ENCODE data around the gene YTHDF1. TPM values are rescaled to one million over a fixed set of nuclear protein-coding genes. Genes with fewer than 3 reads are reported as not detected.

YTHDF1 gene
- polyA plus RNA-seq, 2 of the 4 experiments (the other 2 are of a cell fraction) = 31.8 to 37.9 TPM

- Histone ChIP-seq H3K9me3 (no peaks in the 10 kb centered on the region), H3K4me2 (no peak overlapping the region), H3K27ac (no peak overlapping the region), H3K4me1 (peaks cover 12% of the 10 kb centered on the region; the same call in 1 of the 3 replicates), H3K4me3 (no peak overlapping the region)
- TF ChIP-seq CTCF (IDR thresholded peaks at IDR 0.05) = no peak
- TF ChIP-seq CBX8 (IDR thresholded peaks at IDR 0.05) = no peak
- TF ChIP-seq ELK1 (IDR thresholded peaks at IDR 0.05; ENCODE audit: low read depth, low read length) = no peak
- no peak for TF ChIP-seq ZC3H11A (IDR thresholded peaks at IDR 0.05)
- no peak for TF ChIP-seq FOSB (CRISPR knock-in tag; IDR thresholded peaks at IDR 0.05)
- TF ChIP-seq HOXB13 (CRISPR knock-in tag; IDR thresholded peaks at IDR 0.05; ENCODE audit: low read depth) = no peak
- TF ChIP-seq CHD2 (IDR thresholded peaks at IDR 0.05; ENCODE audit: low read length, partially characterized antibody) = no peak
- TF ChIP-seq ESRRA (IDR thresholded peaks at IDR 0.05; ENCODE audit: borderline replicate concordance, low read length) = no peak
- TF ChIP-seq ATOH8 (CRISPR knock-in tag; IDR thresholded peaks at IDR 0.05; ENCODE audit: low read depth) = no peak
- TF ChIP-seq FOXS1 (CRISPR knock-in tag; IDR thresholded peaks at IDR 0.05) = no peak
- no peak for TF ChIP-seq POLR2A (IDR thresholded peaks at IDR 0.05; ENCODE audit: low read length)
- no peak for TF ChIP-seq HOXB5 (CRISPR knock-in tag; IDR thresholded peaks at IDR 0.05)
- TF ChIP-seq SMC3 (IDR thresholded peaks at IDR 0.05) = no peak
- POLR2A ChIA-PET = no interaction called here
- DNase-seq (ENCODE audit: low read depth in 1 of 2, low spot score in 1 of 2) (no peak), FAIRE-seq (no peak), ATAC-seq (no peak)
- CTCF ChIA-PET = interaction anchor here (1.0 to 3.7 kb wide), 2 partner anchors 39 to 290 kb away, joined by 3 to 22 read pairs; no protein-coding TSS in a partner anchor
- 68% methylated on average over 9 of the region's 9 CpGs for WGBS (ENCODE audit: missing lambda C conversion rate)
These were observed 46.9 kb upstream of the YTHDF1 start for GRCh38 chr20:63262836-63263235.

GRCh38 chr20:63261795-63262528 lies 46.0 kb upstream of the YTHDF1 start:
- ChIA-PET CTCF (interaction anchor here (4.4 kb wide), 1 partner anchor 38 kb away, joined by 48 read pairs; no protein-coding TSS in a partner anchor), POLR2A (no interaction called here)
- Histone ChIP-seq H3K4me2 (no peak overlapping the region), H3K27ac (peak overlapping the region in 1 of 2 experiments; percentile 53; a peak in 2 of 6 replicates), H3K4me3 (no peak overlapping the region), H3K4me1 (peaks cover 12% of the 10 kb centered on the region; the same call in 1 of the 3 replicates), H3K9me3 (no peaks in the 10 kb centered on the region)
- FAIRE-seq = no peak
- ATAC-seq = no peak
- DNase-seq (ENCODE audit: low read depth in 1 of 2, low spot score in 1 of 2) = no peak
- WGBS (ENCODE audit: missing lambda C conversion rate) = 76% methylated on average over 30 of the region's 30 CpGs
- TF ChIP-seq REST (IDR thresholded peaks at IDR 0.05) = no peak
- no peak for TF ChIP-seq JUNB (IDR thresholded peaks at IDR 0.05)
- no peak for TF ChIP-seq NPAS2 (CRISPR knock-in tag; IDR thresholded peaks at IDR 0.05; ENCODE audit: borderline replicate concordance)
- no peak for TF ChIP-seq TFCP2L1 (CRISPR knock-in tag; IDR thresholded peaks at IDR 0.05)
- TF ChIP-seq POLR2AphosphoS2 (conservative IDR thresholded peaks at IDR 0.05; ENCODE audit: low read length) = no peak
- TF ChIP-seq RNF2 (IDR thresholded peaks at IDR 0.05; ENCODE audit: borderline replicate concordance, low read depth) = no peak
- no peak for TF ChIP-seq FOXS1 (CRISPR knock-in tag; IDR thresholded peaks at IDR 0.05)
- no peak for TF ChIP-seq ZSCAN20 (CRISPR knock-in tag; IDR thresholded peaks at IDR 0.05)
- no peak for TF ChIP-seq GATA3 (IDR thresholded peaks at IDR 0.05; ENCODE audit: borderline replicate concordance)
- no peak for TF ChIP-seq EHF (CRISPR knock-in tag; IDR thresholded peaks at IDR 0.05)
- no peak for TF ChIP-seq USF2 (IDR thresholded peaks at IDR 0.05)
